ENCODE results near the gene ZSCAN23. TPM values are rescaled to one million over a fixed set of nuclear protein-coding genes. Genes with fewer than 3 reads are reported as not detected.

ZSCAN23 gene
- total and polyA plus RNA-seq, 2 donors (not counting 3 experiments of a cell fraction or from before 2014, with no cell fraction given): 0.28 to 1.6 TPM

- TF ChIP-seq CTCF (IDR thresholded peaks at IDR 0.05; ENCODE audit: extremely low read depth in 1 of 2, insufficient read depth in 1 of 2, low read depth in 1 of 2, low read length in 2 of 2): no peak
- no peak for TF ChIP-seq EZH2 (IDR thresholded peaks at IDR 0.05; ENCODE audit: borderline replicate concordance, low read depth, low read length, severe bottlenecking)
- TF ChIP-seq POLR2A (IDR thresholded peaks at IDR 0.05; ENCODE audit: low read depth, low read length): no peak
- TF ChIP-seq MYC (IDR thresholded peaks at IDR 0.05; ENCODE audit: low read depth, low read length): no peak
- no peak for TF ChIP-seq MAX (IDR thresholded peaks at IDR 0.05; ENCODE audit: insufficient read depth, insufficient read length)
- TF ChIP-seq POLR2AphosphoS5 (IDR thresholded peaks at IDR 0.05; ENCODE audit: insufficient read depth, low read depth, low read length): no peak
- no peak for TF ChIP-seq FOS (IDR thresholded peaks at IDR 0.05; ENCODE audit: borderline replicate concordance, insufficient read depth, low read length)
- TF ChIP-seq JUN (IDR thresholded peaks at IDR 0.05; ENCODE audit: borderline replicate concordance, insufficient read depth, insufficient read length, low read depth): no peak
- no peak for TF ChIP-seq GATA2 (IDR thresholded peaks at IDR 0.05; ENCODE audit: insufficient read depth, insufficient read length, low read depth, low read length)
- dilution Hi-C loops (cut with MboI; ENCODE audit: extremely low pct_ligation_motif_present, low sequenced_read_pairs): no loop called here
- no TSS peak for BruUV-seq (replicated peaks)
- FAIRE-seq (no peak), DNase-seq (ENCODE audit: low read depth, low spot score) (no peak)
- H3K79me2 ChIP-seq (ENCODE audit: control insufficient read depth, insufficient read depth, low read length): no peaks in the 10 kb centered on the region
- no peak overlapping the region for H3K27ac ChIP-seq (ENCODE audit: insufficient read depth, low read depth, low read length)
- H2AFZ ChIP-seq (ENCODE audit: low read depth, low read length): no peak overlapping the region
- no peak overlapping the region for H3K4me2 ChIP-seq (ENCODE audit: insufficient read depth, low read length)
- peaks cover 0 to 6% of the 10 kb centered on the region in 2 experiments for H3K36me3 ChIP-seq (ENCODE audit: control insufficient read depth in 2 of 2, extremely low read depth in 1 of 2, insufficient read depth in 2 of 2, low read length in 2 of 2)
- H4K20me1 ChIP-seq (replicated peaks; ENCODE audit: control insufficient read depth, extremely low read depth, insufficient read depth, low read length): no peaks in the 10 kb centered on the region
- no peak overlapping the region for H3K4me3 ChIP-seq (replicated peaks in 1 of 3; ENCODE audit: insufficient read depth in 1 of 3, low read depth in 1 of 3, low read length in 3 of 3)
- intact Hi-C loops (cut with micrococcal nuclease): no loop called here
- no peak overlapping the region for H3K9ac ChIP-seq (replicated peaks; ENCODE audit: extremely low read depth, insufficient read depth, low read length)
- no peaks in the 10 kb centered on the region for H3K27me3 ChIP-seq (ENCODE audit: control insufficient read depth in 2 of 2, insufficient read depth in 2 of 2, low read length in 2 of 2)
- ChIA-PET POLR2A (no interaction called here), CTCF (no interaction called here)
- H3K9me3 ChIP-seq (replicated peaks; ENCODE audit: control insufficient read depth, insufficient read depth, low read length): no peaks in the 10 kb centered on the region
- H3K4me1 ChIP-seq (ENCODE audit: control insufficient read depth, extremely low read depth, insufficient read depth, low read length): no peaks in the 10 kb centered on the region
- no peaks in the 10 kb centered on the region for H3K9me1 ChIP-seq (replicated peaks; ENCODE audit: control insufficient read depth, extremely low read depth, insufficient read depth, low read length)
These were observed 10.2 kb downstream of the ZSCAN23 start for GRCh38 chr6:28433119-28433518.

Measured in endothelial cell of umbilical vein (primary cell).